ENCODE data around the gene USP36.

The USP36 gene

DNA sequence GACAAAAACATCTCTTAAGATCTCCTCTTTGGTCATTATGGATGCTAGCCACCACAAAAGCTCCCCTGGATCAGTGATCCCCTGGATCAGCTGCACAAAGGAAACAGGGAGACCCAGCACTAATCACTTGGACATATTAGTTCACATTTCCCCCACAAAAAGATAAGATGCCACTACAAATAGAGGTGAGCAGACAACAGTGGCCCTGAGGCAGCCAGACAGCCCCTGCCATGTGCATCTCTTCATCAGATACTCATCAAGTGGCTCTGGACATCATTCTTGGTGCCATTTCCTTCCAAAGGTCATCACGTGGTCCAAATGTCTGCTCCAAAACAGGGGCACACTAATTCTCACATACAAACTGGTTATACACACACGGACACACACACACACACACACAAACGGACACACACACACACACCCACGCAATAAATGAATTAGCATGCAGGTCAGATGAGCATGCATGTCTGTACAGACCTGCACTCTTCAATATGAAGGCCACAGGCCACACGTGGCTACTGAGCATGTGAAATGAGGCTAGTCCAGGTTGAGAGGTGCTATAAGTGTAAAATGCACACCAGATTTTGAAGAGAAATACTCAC, 4.1 kb downstream of the USP36 start:
- no peak for DNase-seq

DNA sequence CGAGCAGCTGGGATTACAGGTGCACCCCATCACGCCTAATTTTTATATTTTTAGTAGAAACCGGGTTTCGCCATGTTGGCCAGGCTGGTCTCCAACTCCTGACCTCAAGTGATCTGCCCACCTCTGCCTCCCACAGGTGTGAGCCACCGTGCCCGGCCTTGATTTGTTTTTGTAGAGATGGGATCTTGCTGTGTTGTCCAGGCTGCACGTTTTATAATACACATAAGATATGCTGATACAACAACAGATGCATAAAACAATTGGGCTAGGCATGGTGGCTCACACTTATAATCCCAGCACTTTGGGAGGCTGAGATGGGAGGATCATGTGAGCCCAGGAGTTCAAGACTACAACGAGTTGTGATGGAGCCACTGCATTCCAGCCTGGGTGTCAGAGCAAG, 6.0 kb downstream of the USP36 start:
- DNase-seq = no peak

GRCh38 chr17:78832541-78832810, 8.1 kb downstream of the USP36 start:
- DNase-seq = no peak

DNA sequence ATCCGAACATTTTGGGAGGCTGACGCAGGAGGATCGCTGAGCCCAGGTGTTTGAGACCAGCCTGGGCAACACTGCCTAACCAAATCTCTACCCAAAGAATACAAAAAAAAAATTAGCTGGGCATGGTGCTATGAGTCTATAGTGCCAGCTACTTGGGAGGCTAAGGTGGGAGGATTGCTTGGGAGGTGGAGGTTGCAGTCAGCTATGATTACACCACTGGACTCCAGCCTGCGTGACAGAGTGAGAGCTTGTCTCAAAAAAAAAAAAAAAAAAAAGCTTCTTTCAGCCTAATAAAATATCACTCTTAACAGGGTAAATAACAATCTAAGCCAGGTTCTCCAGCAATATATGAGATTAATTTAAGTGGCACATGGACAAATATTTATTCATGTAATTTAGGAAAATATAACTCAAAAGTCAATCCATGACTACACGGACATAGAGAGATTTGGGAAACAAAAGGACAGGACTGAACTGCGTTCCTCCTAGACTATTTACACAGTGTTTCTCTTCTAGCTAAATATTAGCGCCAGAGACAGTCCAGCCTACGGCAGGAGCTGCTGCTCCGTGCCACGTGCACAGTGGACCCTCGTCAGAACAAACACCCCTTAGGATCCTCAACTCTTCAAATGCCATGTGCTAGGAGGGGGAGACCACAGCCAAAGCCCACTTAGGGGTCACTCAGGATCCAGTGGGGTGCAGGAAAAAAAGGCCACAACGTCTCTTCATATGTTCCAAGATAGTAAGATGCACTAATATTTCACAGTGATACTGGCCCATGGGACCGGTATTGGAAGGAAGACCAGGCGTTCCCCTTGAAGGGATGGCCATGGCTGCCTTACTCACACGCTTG, 8.7 kb downstream of the USP36 start:
- no peak for DNase-seq

GRCh38 chr17:78829477-78829876, 11.1 kb downstream of the USP36 start:
- no peak for DNase-seq

- DNase-seq = peak; percentile 53 to 61
Measured at GRCh38 chr17:78828470-78829185, 12.0 kb downstream of the USP36 start.

- DNase-seq = peak; percentile 68 to 73
Measured at GRCh38 chr17:78826836-78827509, 13.6 kb downstream of the USP36 start.

DNA sequence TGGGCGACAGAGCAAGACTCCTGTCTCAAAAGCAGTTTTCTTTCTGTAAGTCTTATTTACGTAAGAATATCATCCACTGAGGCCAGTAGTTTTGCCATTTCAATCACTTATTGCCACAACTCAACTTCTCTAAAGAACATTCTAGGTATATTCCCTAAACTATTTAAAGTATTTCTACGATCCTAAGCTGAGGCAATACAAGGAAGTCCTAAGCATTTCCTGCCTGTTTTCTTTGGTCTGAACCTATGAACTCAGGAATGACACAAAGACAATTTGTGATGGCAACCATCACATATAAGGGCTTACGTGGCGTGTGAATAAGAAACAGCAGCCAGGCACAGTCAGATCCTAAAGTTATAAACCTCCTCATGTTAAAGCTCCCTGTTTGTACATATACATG, 14.2 kb downstream of the USP36 start:
- DNase-seq = peak; percentile 74 to 85

DNA sequence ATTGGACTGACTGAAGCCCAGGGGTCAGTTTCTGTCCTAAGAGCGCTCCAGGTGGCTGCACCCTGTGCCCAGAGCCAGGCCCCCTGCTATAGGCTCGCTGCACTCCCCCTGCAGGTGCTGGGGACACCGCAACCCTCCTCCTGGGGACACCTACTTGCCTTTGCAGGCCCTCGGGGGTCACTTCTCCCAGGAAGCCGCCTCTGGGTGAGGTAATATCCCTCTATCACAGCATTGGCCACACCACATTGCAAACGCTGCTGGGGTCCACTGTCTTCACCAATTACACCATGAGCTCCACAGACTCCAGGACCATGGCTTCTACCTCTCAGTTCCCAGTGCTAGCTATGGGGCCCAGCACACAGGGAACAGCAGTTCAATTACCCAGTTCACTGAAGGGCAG, 14.9 kb downstream of the USP36 start:
- DNase-seq = no peak

- DNase-seq = no peak
Measured at GRCh38 chr17:78824240-78824639, 16.4 kb downstream of the USP36 start.

- no peak for DNase-seq
Measured at GRCh38 chr17:78823282-78824046, 17.1 kb downstream of the USP36 start.

DNA sequence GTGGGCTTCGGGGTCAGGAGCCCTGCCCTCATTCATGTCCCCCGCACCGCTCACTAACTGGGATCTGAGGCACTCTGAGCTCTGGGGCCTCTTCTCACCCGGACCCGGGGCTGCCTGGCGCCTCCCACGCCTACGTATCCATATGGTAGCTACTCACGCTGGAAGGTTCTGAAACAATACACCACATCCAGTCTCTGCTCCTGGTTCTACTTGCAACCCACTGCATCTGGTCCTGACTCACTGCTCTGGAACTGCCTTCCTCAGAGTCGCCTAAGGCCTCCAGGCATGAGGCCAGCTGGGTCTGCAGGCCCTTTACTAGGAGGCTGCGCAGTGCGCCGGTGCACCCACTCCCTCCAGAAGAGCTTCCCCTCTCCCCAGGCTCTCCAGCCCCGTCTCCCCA, 18.1 kb downstream of the USP36 start:
- DNase-seq = no peak

GRCh38 chr17:78821961-78822360, 18.7 kb downstream of the USP36 start:
- no peak for DNase-seq

- no peak for DNase-seq
Measured at GRCh38 chr17:78820841-78821240, 19.8 kb downstream of the USP36 start.

DNA sequence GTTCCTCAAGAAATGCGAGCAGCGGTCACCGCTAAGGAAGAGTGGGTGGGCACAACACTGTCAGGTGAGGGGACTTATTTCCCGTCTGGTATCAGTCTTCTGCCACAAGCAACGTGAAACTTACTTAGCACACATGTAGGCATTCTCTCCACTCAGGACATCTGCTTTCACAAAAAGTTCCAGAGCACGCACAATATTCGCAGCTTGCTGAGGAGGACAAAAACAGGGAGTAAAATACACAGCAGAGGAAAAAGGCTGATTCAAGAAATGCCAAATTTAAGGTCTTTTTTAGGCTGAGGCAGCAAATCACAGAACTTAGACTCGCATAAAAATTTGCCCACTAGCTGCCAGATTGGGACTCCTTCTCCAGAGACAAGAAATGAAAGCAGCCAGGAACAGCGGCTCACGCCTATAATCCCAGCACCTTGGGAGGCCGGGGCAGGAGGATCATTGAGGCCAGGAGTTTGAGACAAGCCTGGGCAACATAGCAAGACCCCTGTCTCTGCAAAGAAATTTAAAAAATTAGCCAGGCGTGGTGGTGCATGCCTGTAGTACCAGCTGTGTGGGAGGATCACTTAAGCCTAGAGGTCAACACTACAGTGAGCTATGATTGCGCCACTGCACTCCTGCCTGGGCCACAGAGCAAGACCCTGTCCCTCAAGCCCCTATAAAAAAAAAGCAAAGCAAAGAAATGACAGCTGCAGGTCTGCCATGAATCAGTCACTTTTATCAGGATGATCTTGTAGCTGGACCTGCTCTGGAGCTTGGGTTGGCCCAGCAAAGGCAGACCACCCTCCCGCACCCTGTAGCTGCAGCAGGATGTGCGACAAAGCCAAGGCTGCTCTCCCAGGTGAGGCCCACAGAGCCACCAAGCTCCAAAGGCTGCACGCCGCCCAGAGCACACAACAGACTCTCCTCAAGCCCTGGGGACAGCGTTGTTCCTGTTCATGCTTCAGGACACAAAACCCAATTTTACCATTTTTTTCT, 20.5 kb downstream of the USP36 start:
- DNase-seq = no peak

GRCh38 chr17:78819402-78819801, 21.2 kb downstream of the USP36 start:
- no peak for DNase-seq

DNA sequence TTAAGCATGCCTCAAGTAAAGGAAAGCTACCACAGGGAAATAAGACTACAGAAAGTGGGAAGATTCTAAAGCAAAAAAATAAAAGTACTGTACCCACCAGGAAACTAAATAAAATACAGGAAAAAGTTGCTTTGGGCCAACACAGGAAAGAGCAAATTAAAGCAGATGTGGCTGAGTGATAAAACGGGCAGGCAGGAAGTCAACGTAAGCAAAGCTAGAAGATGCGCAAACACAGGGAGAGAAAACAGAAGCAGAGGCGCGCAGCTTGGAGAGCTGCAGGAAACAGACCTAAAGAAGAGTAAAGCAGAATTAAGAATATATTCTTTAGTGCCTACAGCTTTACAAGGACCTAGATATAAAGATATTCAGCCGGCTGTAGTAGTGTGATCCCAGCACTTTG, 21.7 kb downstream of the USP36 start:
- no peak for DNase-seq

DNA sequence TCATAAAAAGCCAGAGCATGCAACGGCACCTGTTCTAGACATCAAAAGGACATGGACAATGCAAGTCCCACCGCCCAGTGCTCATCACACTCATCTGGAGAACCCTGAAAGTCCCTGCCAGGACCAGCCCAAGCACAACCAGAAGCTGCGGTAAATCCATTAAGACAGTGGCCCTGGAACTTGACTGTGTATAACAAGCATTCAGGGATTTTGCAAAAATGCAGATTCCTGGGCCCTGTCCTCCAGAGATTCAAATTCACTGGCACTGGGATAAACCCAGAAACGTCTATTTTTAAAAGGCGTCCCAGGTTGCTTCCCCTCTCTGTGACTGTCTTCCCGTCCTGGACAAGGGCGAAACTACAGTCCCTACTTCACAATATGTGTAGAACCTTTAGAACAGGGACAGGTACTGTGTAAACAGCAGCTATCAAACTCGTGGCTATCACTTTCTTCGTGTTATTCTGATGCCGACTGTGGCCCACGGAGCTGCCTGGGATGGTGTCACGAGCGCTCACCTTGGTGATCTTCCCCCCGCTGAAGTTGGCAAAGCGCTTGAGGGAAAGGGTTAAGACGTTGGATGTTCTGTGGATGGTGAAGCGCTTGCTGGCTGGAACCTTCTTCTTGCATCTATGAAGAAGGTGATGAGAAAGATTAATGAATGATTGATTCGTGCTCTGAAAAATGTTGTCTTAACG, 22.3 kb downstream of the USP36 start:
- DNase-seq = no peak

GRCh38 chr17:78817123-78817522, 23.5 kb downstream of the USP36 start:
- DNase-seq = no peak

GRCh38 chr17:78815696-78816095, 24.9 kb downstream of the USP36 start:
- DNase-seq = no peak

DNA sequence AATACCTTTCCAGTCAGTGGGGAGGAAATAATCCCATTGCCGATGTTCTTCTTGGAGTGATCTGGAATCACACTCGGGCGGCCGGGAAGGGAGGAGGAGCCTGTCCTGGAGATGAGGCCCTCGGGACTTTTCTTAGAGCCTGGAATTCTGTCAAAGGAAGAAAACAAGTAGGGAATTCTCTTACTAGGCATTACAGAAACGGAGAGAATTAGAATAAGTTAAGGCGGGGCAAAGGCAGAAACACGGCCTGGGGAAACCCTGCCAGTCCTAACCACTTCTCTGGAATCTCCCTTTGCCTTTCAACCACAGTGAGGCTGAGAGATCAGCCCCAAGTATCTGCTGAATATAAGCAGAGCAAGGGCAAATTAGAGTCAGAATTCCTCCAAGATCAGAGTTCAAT, 27.8 kb downstream of the USP36 start:
- DNase-seq = no peak

Measured in inflammatory macrophage treated with lipopolysaccharide for 1 hour (primary cell).